IPS DF 4.7 (cell line): ENCODE results near the gene AGMO.

Experiments used
- DNase-seq: peaks from one replicate; pipeline ENCODE4 v3.0.0-alpha.2; 2013; ENCODE audit warnings: low spot score; ENCODE audit errors: extremely low read depth

Gene AGMO

GRCh38 chr7:15399441-15399840 lies 162.4 kb downstream of the AGMO start:
- DNase-seq, result no peak

- DNase-seq, result no peak
Measured at GRCh38 chr7:15397922-15398760, 163.7 kb downstream of the AGMO start.

GRCh38 chr7:15397159-15397550 lies 164.7 kb downstream of the AGMO start:
- DNase-seq, result no peak

GRCh38 chr7:15396210-15397158 lies 165.3 kb downstream of the AGMO start:
- no peak for DNase-seq

GRCh38 chr7:15389073-15389472 lies 172.7 kb downstream of the AGMO start:
- DNase-seq, result no peak

GRCh38 chr7:15378494-15379145 lies 183.2 kb downstream of the AGMO start:
- DNase-seq, result no peak

GRCh38 chr7:15376600-15376999 lies 185.2 kb downstream of the AGMO start:
- DNase-seq, result no peak

GRCh38 chr7:15370441-15370840 lies 191.4 kb downstream of the AGMO start:
- DNase-seq, result no peak

- no peak for DNase-seq
Measured at GRCh38 chr7:15368653-15369052, 193.2 kb downstream of the AGMO start.

- no peak for DNase-seq
Measured at GRCh38 chr7:15367897-15368296, 193.9 kb downstream of the AGMO start.

- no peak for DNase-seq
Measured at GRCh38 chr7:15358112-15358511, 203.7 kb downstream of the AGMO start.

GRCh38 chr7:15352421-15353206 lies 209.2 kb downstream of the AGMO start:
- DNase-seq, result no peak

GRCh38 chr7:15345216-15345615 lies 216.6 kb downstream of the AGMO start:
- DNase-seq, result no peak

- DNase-seq, result no peak
Measured at GRCh38 chr7:15341817-15342216, 220.0 kb downstream of the AGMO start.

- no peak for DNase-seq
Measured at GRCh38 chr7:15336146-15336545, 225.7 kb downstream of the AGMO start.

- no peak for DNase-seq
Measured at GRCh38 chr7:15335390-15335789, 226.4 kb downstream of the AGMO start.

- no peak for DNase-seq
Measured at GRCh38 chr7:15334536-15335263, 227.1 kb downstream of the AGMO start.

- DNase-seq, result no peak
Measured at GRCh38 chr7:15332956-15333355, 228.9 kb downstream of the AGMO start.

GRCh38 chr7:15330943-15331342 lies 230.9 kb downstream of the AGMO start:
- no peak for DNase-seq

GRCh38 chr7:15327001-15327400 lies 234.8 kb downstream of the AGMO start:
- no peak for DNase-seq
